Measurements from ENCODE around the gene MAML3. TPM values are rescaled to one million over a fixed set of nuclear protein-coding genes. Genes with fewer than 3 reads are reported as not detected.

MAML3 gene
- total RNA-seq, 4 donors from 2014 or later = 16.1 to 40.0 (median 18.1) TPM

DNA sequence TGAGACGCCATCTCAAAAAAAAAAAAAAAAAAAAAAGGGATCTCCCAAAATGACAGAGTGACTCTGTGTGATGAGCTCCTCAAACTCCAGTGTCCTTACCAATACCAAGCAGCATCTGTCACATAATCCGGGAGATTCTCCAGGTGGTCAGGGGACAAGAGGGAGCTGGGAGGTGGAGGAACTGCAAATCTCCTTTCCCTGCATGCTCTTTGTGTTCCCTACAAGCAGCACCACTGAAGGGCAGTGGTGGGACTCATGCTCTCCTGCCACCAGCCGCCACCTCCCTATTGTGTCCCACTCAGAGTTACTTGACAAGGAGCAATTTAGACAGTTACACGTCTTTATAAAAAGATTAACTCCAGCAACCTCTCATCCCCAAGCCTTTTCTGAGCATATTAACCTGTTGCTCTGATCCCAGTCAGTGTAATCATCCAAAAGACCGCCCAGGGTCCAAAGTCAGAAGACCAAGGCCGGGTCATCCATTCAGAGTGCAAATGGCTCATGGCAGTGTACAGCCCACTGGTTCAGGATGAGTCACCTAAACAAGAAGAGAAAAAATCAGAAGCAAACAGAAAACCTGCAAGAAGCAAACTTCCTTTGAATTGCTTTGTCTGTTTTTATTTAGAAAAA, 464.8 kb downstream of the MAML3 start:
- TF ChIP-seq, protein P1, sequence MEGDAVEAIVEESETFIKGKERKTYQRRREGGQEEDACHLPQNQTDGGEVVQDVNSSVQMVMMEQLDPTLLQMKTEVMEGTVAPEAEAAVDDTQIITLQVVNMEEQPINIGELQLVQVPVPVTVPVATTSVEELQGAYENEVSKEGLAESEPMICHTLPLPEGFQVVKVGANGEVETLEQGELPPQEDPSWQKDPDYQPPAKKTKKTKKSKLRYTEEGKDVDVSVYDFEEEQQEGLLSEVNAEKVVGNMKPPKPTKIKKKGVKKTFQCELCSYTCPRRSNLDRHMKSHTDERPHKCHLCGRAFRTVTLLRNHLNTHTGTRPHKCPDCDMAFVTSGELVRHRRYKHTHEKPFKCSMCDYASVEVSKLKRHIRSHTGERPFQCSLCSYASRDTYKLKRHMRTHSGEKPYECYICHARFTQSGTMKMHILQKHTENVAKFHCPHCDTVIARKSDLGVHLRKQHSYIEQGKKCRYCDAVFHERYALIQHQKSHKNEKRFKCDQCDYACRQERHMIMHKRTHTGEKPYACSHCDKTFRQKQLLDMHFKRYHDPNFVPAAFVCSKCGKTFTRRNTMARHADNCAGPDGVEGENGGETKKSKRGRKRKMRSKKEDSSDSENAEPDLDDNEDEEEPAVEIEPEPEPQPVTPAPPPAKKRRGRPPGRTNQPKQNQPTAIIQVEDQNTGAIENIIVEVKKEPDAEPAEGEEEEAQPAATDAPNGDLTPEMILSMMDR (IDR thresholded peaks at IDR 0.05) = no peak
- TF ChIP-seq POLR2A (IDR thresholded peaks at IDR 0.05) (no peak), EP300 (IDR thresholded peaks at IDR 0.05; ENCODE audit: low read depth) (no peak), POLR2AphosphoS5 (IDR thresholded peaks at IDR 0.05) (no peak)
- H3K4me1 ChIP-seq = peaks cover 0 to 20% (median 10%) of the 10 kb centered on the region in 4 donors
- in situ Hi-C loops (cut with MboI; ENCODE audit: low pct_ligation_motif_present in 1 of 4, low pct_unique_long_range_greater_than_20kb in 1 of 4, low sequenced_read_pairs in 3 of 4) = no loop called here
- peaks cover 0 to 7% (median 0%) of the 10 kb centered on the region in 4 donors for H3K36me3 ChIP-seq
- H3K27ac ChIP-seq = no peak overlapping the region
- H3K4me3 ChIP-seq = no peak overlapping the region
- intact Hi-C loops (cut with DNase I; ENCODE audit: low total_unique reads) = no loop called here
- H3K9me3 ChIP-seq = no peaks in the 10 kb centered on the region
- H3K27me3 ChIP-seq = no peaks in the 10 kb centered on the region
- 76 to 91% methylated on average over 5 to 6 of the region's 6 CpGs for WGBS, 2 donors (ENCODE audit: low coverage in 1 of 2)
- DNase-seq = no peak

DNA sequence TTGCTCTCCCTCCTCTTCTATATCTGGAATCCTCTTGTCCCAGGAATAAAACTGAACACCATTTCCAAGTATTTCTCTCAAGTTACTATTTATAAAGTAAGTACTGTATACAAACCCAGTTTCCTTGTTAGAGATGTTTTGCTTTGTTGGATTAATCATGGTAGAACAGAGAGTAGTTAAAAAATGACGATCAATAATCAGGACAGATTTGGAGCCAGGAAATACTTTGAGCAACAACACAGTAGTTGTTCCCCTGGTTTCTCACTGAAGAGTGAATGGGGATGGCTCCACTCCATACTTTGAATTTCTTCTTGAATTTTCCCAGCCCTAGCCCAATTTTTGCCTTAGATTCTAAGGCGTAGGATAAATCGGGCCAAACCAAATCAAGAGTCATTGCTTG, 467.0 kb downstream of the MAML3 start:
- no peaks in the 10 kb centered on the region for H3K27me3 ChIP-seq
- no peak overlapping the region for H3K4me3 ChIP-seq
- no peaks in the 10 kb centered on the region for H3K9me3 ChIP-seq
- intact Hi-C loops (cut with DNase I; ENCODE audit: low total_unique reads) = no loop called here
- H3K36me3 ChIP-seq = peaks cover 0 to 7% (median 0%) of the 10 kb centered on the region in 4 donors
- 80 to 85% methylated on average over 2 to 3 of the region's 3 CpGs for WGBS, 2 donors (ENCODE audit: low coverage in 1 of 2)
- no peak for DNase-seq
- H3K27ac ChIP-seq = no peak overlapping the region
- TF ChIP-seq POLR2A (IDR thresholded peaks at IDR 0.05) = no peak
- no peak for TF ChIP-seq EP300 (IDR thresholded peaks at IDR 0.05; ENCODE audit: low read depth)
- TF ChIP-seq POLR2AphosphoS5 (IDR thresholded peaks at IDR 0.05) = no peak
- in situ Hi-C loops (cut with MboI; ENCODE audit: low pct_ligation_motif_present in 1 of 4, low pct_unique_long_range_greater_than_20kb in 1 of 4, low sequenced_read_pairs in 3 of 4) = no loop called here
- H3K4me1 ChIP-seq = peaks cover 4 to 26% (median 14%) of the 10 kb centered on the region in 4 donors

DNA sequence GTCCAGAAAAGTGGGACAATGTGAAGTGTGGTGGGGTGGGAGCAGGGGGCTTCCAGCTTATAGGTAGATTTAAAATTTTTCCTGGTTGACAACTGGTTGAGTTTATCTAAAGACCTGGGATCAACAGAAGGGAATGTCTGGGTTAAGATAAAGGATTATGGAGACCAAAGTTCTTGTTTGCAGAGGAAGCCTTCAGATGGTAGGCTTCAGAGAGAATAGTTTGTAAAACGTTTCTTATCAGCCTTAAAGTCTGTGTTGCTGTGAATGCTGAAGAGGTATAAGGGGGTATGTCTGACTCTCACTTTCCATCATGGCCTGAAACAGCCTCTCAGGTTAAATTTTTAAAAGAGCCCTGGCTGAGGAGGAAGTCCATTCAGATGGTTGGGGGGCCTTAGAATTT, 467.9 kb downstream of the MAML3 start:
- H3K4me1 ChIP-seq = peaks cover 4 to 25% (median 14%) of the 10 kb centered on the region in 4 donors
- no peaks in the 10 kb centered on the region for H3K9me3 ChIP-seq
- no peak for DNase-seq
- H3K36me3 ChIP-seq = peaks cover 0 to 7% (median 0%) of the 10 kb centered on the region in 4 donors
- intact Hi-C loops (cut with DNase I; ENCODE audit: low total_unique reads) (no loop called here), in situ Hi-C loops (cut with MboI; ENCODE audit: low pct_ligation_motif_present in 1 of 4, low pct_unique_long_range_greater_than_20kb in 1 of 4, low sequenced_read_pairs in 3 of 4) (no loop called here)
- no peak overlapping the region for H3K4me3 ChIP-seq
- WGBS, 2 donors (ENCODE audit: low coverage in 1 of 2) = 20 to 51% methylated on average over 1 of the region's 1 CpG
- H3K27ac ChIP-seq = no peak overlapping the region
- TF ChIP-seq POLR2AphosphoS5 (IDR thresholded peaks at IDR 0.05) (no peak), POLR2A (IDR thresholded peaks at IDR 0.05) (no peak), EP300 (IDR thresholded peaks at IDR 0.05; ENCODE audit: low read depth) (no peak)
- TF ChIP-seq, protein P1 (IDR thresholded peaks at IDR 0.05) = no peak
- H3K27me3 ChIP-seq = no peaks in the 10 kb centered on the region

DNA sequence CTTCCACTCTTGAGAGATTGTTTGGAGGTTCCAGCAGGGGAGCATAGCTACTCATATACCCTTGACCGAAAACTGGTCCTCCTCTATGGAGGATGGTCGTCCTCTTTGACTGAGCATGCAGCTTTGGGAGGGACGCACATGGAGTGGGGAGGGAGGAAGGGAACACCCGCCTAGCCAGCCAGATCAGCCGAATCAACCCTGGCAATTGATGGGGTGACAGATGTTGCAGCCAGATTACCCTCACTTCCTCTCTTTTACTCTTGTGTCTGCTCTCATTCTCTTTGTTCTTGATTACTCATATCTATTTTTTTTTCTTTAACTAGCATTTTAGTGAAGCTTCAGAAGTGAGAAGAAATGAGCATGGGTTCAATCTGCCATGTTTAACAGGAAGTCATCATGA, 468.8 kb downstream of the MAML3 start:
- WGBS, 2 donors (ENCODE audit: low coverage in 1 of 2) = 74 to 94% methylated on average over 2 to 5 of the region's 5 CpGs
- H3K36me3 ChIP-seq = peaks cover 0 to 11% (median 0%) of the 10 kb centered on the region in 4 donors
- DNase-seq = no peak
- intact Hi-C loops (cut with DNase I; ENCODE audit: low total_unique reads) = no loop called here
- peaks cover 4 to 25% (median 14%) of the 10 kb centered on the region in 4 donors for H3K4me1 ChIP-seq
- no peak overlapping the region for H3K27ac ChIP-seq
- in situ Hi-C loops (cut with MboI; ENCODE audit: low pct_ligation_motif_present in 1 of 4, low pct_unique_long_range_greater_than_20kb in 1 of 4, low sequenced_read_pairs in 3 of 4) = no loop called here
- no peaks in the 10 kb centered on the region for H3K9me3 ChIP-seq
- H3K4me3 ChIP-seq = no peak overlapping the region
- TF ChIP-seq POLR2A (IDR thresholded peaks at IDR 0.05) (no peak), EP300 (IDR thresholded peaks at IDR 0.05; ENCODE audit: low read depth) (no peak), POLR2AphosphoS5 (IDR thresholded peaks at IDR 0.05) (no peak)
- TF ChIP-seq, protein P1 (IDR thresholded peaks at IDR 0.05) = no peak
- H3K27me3 ChIP-seq = no peaks in the 10 kb centered on the region

Measured in transverse colon (tissue), 4 donors.